NCI-H69 (cell line): ENCODE results near the gene SLC38A8.

Source experiments
- DNase-seq: peaks from one replicate; lab custom pipeline; 2025; lab: John Stamatoyannopoulos, UW

SLC38A8 gene

GRCh38 chr16:83996481-83997252 lies 45.9 kb downstream of the SLC38A8 start:
- DNase-seq = peak; percentile 25

- DNase-seq = peak; percentile 97
These were observed 46.8 kb downstream of the SLC38A8 start for GRCh38 chr16:83995754-83996153.

GRCh38 chr16:83994703-83995102 lies 47.9 kb downstream of the SLC38A8 start:
- DNase-seq = no peak

GRCh38 chr16:83994087-83994486 lies 48.5 kb downstream of the SLC38A8 start:
- no peak for DNase-seq

GRCh38 chr16:83992624-83993023 lies 50.0 kb downstream of the SLC38A8 start:
- peak; percentile 30 for DNase-seq

GRCh38 chr16:83990492-83990891 lies 52.1 kb downstream of the SLC38A8 start:
- DNase-seq = peak; percentile 55

- peak; percentile 89 for DNase-seq
These were observed 53.3 kb downstream of the SLC38A8 start for GRCh38 chr16:83989300-83989699.

GRCh38 chr16:83983491-83983890 lies 59.1 kb downstream of the SLC38A8 start:
- DNase-seq = no peak

GRCh38 chr16:83981799-83982198 lies 60.8 kb downstream of the SLC38A8 start:
- no peak for DNase-seq

GRCh38 chr16:83980794-83981193 lies 61.8 kb downstream of the SLC38A8 start:
- no peak for DNase-seq

GRCh38 chr16:83979441-83979840 lies 63.2 kb downstream of the SLC38A8 start:
- peak; percentile 15 for DNase-seq

- DNase-seq = no peak
These were observed 64.1 kb downstream of the SLC38A8 start for GRCh38 chr16:83978401-83978904.

- no peak for DNase-seq
These were observed 65.4 kb downstream of the SLC38A8 start for GRCh38 chr16:83977056-83977815.

GRCh38 chr16:83975590-83976260 lies 66.9 kb downstream of the SLC38A8 start:
- DNase-seq = no peak

- DNase-seq = no peak
These were observed 68.1 kb downstream of the SLC38A8 start for GRCh38 chr16:83974475-83974874.

GRCh38 chr16:83973581-83974385 lies 68.8 kb downstream of the SLC38A8 start:
- no peak for DNase-seq

GRCh38 chr16:83973077-83973476 lies 69.5 kb downstream of the SLC38A8 start:
- no peak for DNase-seq

GRCh38 chr16:83972256-83973008 lies 70.2 kb downstream of the SLC38A8 start:
- no peak for DNase-seq

GRCh38 chr16:83971165-83972130 lies 71.1 kb downstream of the SLC38A8 start:
- DNase-seq = peak; percentile 6

GRCh38 chr16:83970430-83970815 lies 72.2 kb downstream of the SLC38A8 start:
- DNase-seq = no peak
